Endothelial cell of umbilical vein (primary cell): ENCODE results near the gene IGSF9. TPM values are rescaled to one million over a fixed set of nuclear protein-coding genes. Genes with fewer than 3 reads are reported as not detected.

ENCODE experiments used
- BruUV-seq: library from RNA; stranded (reverse); fragments of 400-500 nt; replicated peaks from 2 replicates; lab custom pipeline; 2021; lab: Mats Ljungman, UMichigan
- CTCF ChIA-PET: fragments of 300-600, 350-600 bp; sonication (Branson Sonifier 250); formaldehyde crosslinking; loops from one replicate; lab custom pipeline; 2021; ENCODE audit warnings: antibody characterized with exemption, inconsistent platforms; lab: Charles Lee
- POLR2A ChIA-PET: fragments of 300-600, 350-600 bp; sonication (Branson Sonifier 250); formaldehyde crosslinking; loops from one replicate; lab custom pipeline; 2021; ENCODE audit warnings: antibody characterized with exemption, inconsistent platforms; lab: Charles Lee
- DNase-seq: peaks from one replicate; pipeline ENCODE4 v3.0.0-alpha.2; 2011; ENCODE audit warnings: low read depth, low spot score
- FAIRE-seq: peaks from 2 replicates; lab custom pipeline; 2011; peaks lifted over from hg19 to GRCh38; lab: Jason Lieb, UNC
- H2AFZ ChIP-seq: 2 replicates; pipeline ENCODE4 v1.6.0; 2012; ENCODE audit warnings: low read depth, low read length, control low read depth, inconsistent platforms
- H3K27ac ChIP-seq: 2 replicates; pipeline ENCODE4 v1.5.1; 2011; ENCODE audit warnings: low read depth, mild to moderate bottlenecking, control low read depth, low read length, moderate library complexity; ENCODE audit not compliant: insufficient read depth
- H3K27me3 ChIP-seq, 2 experiments: 2 replicates each; pipeline versions ENCODE4 v1.6.0 to v1.6.1; 2011; ENCODE audit warnings: low read length in 2 of 2, mixed read lengths in 1 of 2; ENCODE audit not compliant: control insufficient read depth in 2 of 2, insufficient read depth in 2 of 2
- H3K36me3 ChIP-seq, 2 experiments: 2 replicates in 1 of 2; 3 replicates in 1 of 2; pipeline ENCODE4 v1.5.1; 2011; ENCODE audit warnings: low read length in 2 of 2, mild to moderate bottlenecking in 1 of 2, moderate library complexity in 1 of 2; ENCODE audit not compliant: control insufficient read depth in 2 of 2, insufficient read depth in 2 of 2; ENCODE audit errors: extremely low read depth in 1 of 2
- H3K4me1 ChIP-seq: 3 replicates; pipeline ENCODE4 v1.5.1; 2011; ENCODE audit warnings: mild to moderate bottlenecking, low read length; ENCODE audit not compliant: control insufficient read depth, insufficient read depth; ENCODE audit errors: extremely low read depth
- H3K4me2 ChIP-seq: 2 replicates; pipeline ENCODE4 v1.6.1; 2011; ENCODE audit warnings: low read length, control low read depth, mixed read lengths; ENCODE audit not compliant: insufficient read depth
- H3K4me3 ChIP-seq, 3 experiments: fragments of 200-600 bp in 1 of 3; sonication (generic), shearing (Covaris generic) in 1 of 3; replicated peaks in 1 of 3; 2 replicates each; pipeline ENCODE4 v1.5.1; 2011 to 2016; ENCODE audit warnings: control low read depth in 3 of 3, low read length in 3 of 3, mild to moderate bottlenecking in 2 of 3, inconsistent platforms in 1 of 3, low read depth in 1 of 3, moderate library complexity in 1 of 3; ENCODE audit not compliant: insufficient read depth in 1 of 3
- H3K79me2 ChIP-seq: 2 replicates; pipeline ENCODE4 v1.6.0; 2012; ENCODE audit warnings: low read length, inconsistent platforms; ENCODE audit not compliant: control insufficient read depth, insufficient read depth
- H3K9ac ChIP-seq: replicated peaks from 2 replicates; pipeline ENCODE3; 2011; ENCODE audit warnings: low read length, control low read depth; ENCODE audit not compliant: insufficient read depth; ENCODE audit errors: extremely low read depth
- H3K9me1 ChIP-seq: replicated peaks from 3 replicates; pipeline ENCODE4 v1.6.0; 2011; ENCODE audit warnings: mild to moderate bottlenecking, low read length; ENCODE audit not compliant: control insufficient read depth, insufficient read depth; ENCODE audit errors: extremely low read depth
- H3K9me3 ChIP-seq: replicated peaks from 2 replicates; pipeline ENCODE4 v1.5.1; 2012; ENCODE audit warnings: low read length, inconsistent platforms; ENCODE audit not compliant: control insufficient read depth, insufficient read depth
- H4K20me1 ChIP-seq: replicated peaks from 2 replicates; pipeline ENCODE3; 2011; ENCODE audit warnings: mild to moderate bottlenecking, low read length; ENCODE audit not compliant: control insufficient read depth, insufficient read depth; ENCODE audit errors: extremely low read depth
- CTCF ChIP-seq, 2 donors: IDR thresholded peaks; 1 replicate in 1 of 2; 2 replicates in 1 of 2; pipeline ENCODE4 v1.5.1; 2011; ENCODE audit warnings: low read length in 2 of 2, mild to moderate bottlenecking in 2 of 2, moderate library complexity in 2 of 2, control low read depth in 1 of 2, inconsistent platforms in 1 of 2, low read depth in 1 of 2; ENCODE audit not compliant: insufficient read depth in 1 of 2; ENCODE audit errors: extremely low read depth in 1 of 2
- EZH2 ChIP-seq: IDR thresholded peaks from 2 replicates; pipeline ENCODE4 v1.6.1; 2012; ENCODE audit warnings: borderline replicate concordance, low read depth, mild to moderate bottlenecking, moderate library complexity, low read length, inconsistent platforms; ENCODE audit not compliant: severe bottlenecking
- FOS ChIP-seq: IDR thresholded peaks from 2 replicates; pipeline ENCODE4 v1.6.1; 2011; ENCODE audit warnings: mild to moderate bottlenecking, low read length, moderate library complexity, borderline replicate concordance; ENCODE audit not compliant: insufficient read depth
- GATA2 ChIP-seq: IDR thresholded peaks from 2 replicates; pipeline ENCODE4 v1.7.0; 2011; ENCODE audit warnings: low read depth, mild to moderate bottlenecking, moderate library complexity, mixed read lengths, low read length; ENCODE audit not compliant: insufficient read length, insufficient read depth
- JUN ChIP-seq: IDR thresholded peaks from 2 replicates; pipeline ENCODE4 v1.6.1; 2011; ENCODE audit warnings: borderline replicate concordance, low read depth; ENCODE audit not compliant: insufficient read length, insufficient read depth
- MAX ChIP-seq: IDR thresholded peaks from 2 replicates; pipeline ENCODE4 v1.6.1; 2011; ENCODE audit not compliant: insufficient read depth, insufficient read length
- MYC ChIP-seq: IDR thresholded peaks from one replicate; pipeline ENCODE4 v1.6.1; 2011; ENCODE audit warnings: mild to moderate bottlenecking, low read depth, low read length
- POLR2A ChIP-seq: IDR thresholded peaks from 2 replicates; pipeline ENCODE4 v1.6.1; 2012; ENCODE audit warnings: low read depth, mild to moderate bottlenecking, control low read depth, low read length
- POLR2AphosphoS5 ChIP-seq: IDR thresholded peaks from 2 replicates; pipeline ENCODE4 v1.6.1; 2012; ENCODE audit warnings: low read depth, mild to moderate bottlenecking, control low read depth, low read length, moderate library complexity; ENCODE audit not compliant: insufficient read depth
- dilution Hi-C: fragments of 300-500 bp; cut with MboI; formaldehyde crosslinking; loops from one replicate; pipeline ENCODE4 v1.15.0; 2019; ENCODE audit warnings: low sequenced_read_pairs; ENCODE audit not compliant: extremely low pct_ligation_motif_present
- intact Hi-C: fragments of 100-400 bp; cut with micrococcal nuclease; formaldehyde crosslinking; loops from one replicate; pipeline ENCODE4 v1.10.0; 2022
- polyA plus RNA-seq, 4 experiments: library from polyadenylated mRNA; depleted of rRNA in 3 of 4; stranded (reverse) in 3 of 4; unstranded in 1 of 4; fragments of >200 nt; gene quantifications; 2 replicates each; pipeline versions ENCODE4 v1.2.1 to v1.2.3, GENCODE V29; 2011 to 2012; ENCODE audit warnings: missing spikeins in 1 of 4
- total RNA-seq: library from RNA; stranded (reverse); gene quantifications from 2 replicates; pipeline ENCODE4 v1.2.3, GENCODE V29; 2021

The IGSF9 gene
- total and polyA plus RNA-seq, 2 donors (not counting 3 experiments of a cell fraction or from before 2014, with no cell fraction given), result 0.15 TPM

- Histone ChIP-seq H3K27me3 (peaks cover 11 to 21% of the 10 kb centered on the region in 2 experiments), H3K27ac (no peak overlapping the region), H3K36me3 (no peaks in the 10 kb centered on the region), H3K79me2 (no peaks in the 10 kb centered on the region), H2AFZ (no peak overlapping the region), H3K4me2 (no peak overlapping the region), H3K9ac (no peak overlapping the region), H3K9me3 (no peaks in the 10 kb centered on the region), H4K20me1 (no peaks in the 10 kb centered on the region), H3K4me3 (no peak overlapping the region), H3K4me1 (no peaks in the 10 kb centered on the region), H3K9me1 (no peaks in the 10 kb centered on the region)
- BruUV-seq, result no TSS peak
- DNase-seq (no peak), FAIRE-seq (no peak)
- CTCF ChIA-PET, result interaction anchor here (1.5 to 13.3 kb wide), 3 partner anchors 47 to 141 kb away, joined by 3 to 169 read pairs (median 7); no protein-coding TSS in a partner anchor
- intact Hi-C loops, result loop anchor here (5.0 kb wide), 1 partner anchor 158 kb away; the partner anchor contains the start of gene IGSF8
- dilution Hi-C loops, result no loop called here
- TF ChIP-seq EZH2 (no peak), FOS (no peak), POLR2AphosphoS5 (no peak), GATA2 (no peak), MAX (no peak), POLR2A (no peak), CTCF (IDR thresholded peaks at IDR 0.05; ENCODE audit: extremely low read depth in 1 of 2, insufficient read depth in 1 of 2, low read depth in 1 of 2, low read length in 2 of 2) (no peak), JUN (no peak), MYC (no peak)
- POLR2A ChIA-PET, result no interaction called here
These were observed 5.8 kb downstream of the IGSF9 start for GRCh38 chr1:159939678-159940002.
